ENCODE data around the gene SLC2A6. TPM values are rescaled to one million over a fixed set of nuclear protein-coding genes. Genes with fewer than 3 reads are reported as not detected.
"Not testable (repeated sequence)": the region's sequence is repeated elsewhere in the genome, so short reads cannot be mapped to it uniquely, and the experiment has no call there.

SLC2A6 gene
- total and polyA plus RNA-seq, 7 donors = 1.2 to 2.7 (median 1.8) TPM

DNA sequence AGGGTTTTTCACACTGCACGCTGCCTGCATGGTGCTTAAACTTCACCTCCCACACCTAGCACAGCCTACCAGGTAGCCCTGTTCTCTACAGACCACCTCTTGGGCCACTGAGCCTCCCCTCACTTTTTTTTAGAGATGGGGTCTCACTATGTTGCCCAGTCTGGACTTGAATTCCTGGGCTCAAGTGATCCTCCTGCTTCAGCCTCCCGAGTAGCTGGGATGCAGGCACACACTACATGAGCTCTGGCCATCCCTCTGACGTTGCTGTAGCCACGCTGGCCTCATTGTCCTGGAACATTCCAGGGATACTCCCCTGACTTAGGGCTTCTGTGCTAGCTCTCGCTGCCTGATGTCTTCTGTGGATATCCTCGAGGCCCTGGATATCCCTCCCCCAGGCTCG, 26.3 kb downstream of the SLC2A6 start:
- H3K4me3 ChIP-seq = no peak overlapping the region
- 85 to 89% (median 87%) methylated on average over 7 of the region's 7 CpGs for WGBS, 3 donors
- H3K9me3 ChIP-seq = no peaks in the 10 kb centered on the region
- H3K36me3 ChIP-seq (ENCODE audit: insufficient read depth in 1 of 2, low read depth in 1 of 2) = peaks cover 0 to 6% of the 10 kb centered on the region in 2 donors
- no peak overlapping the region for H3K27ac ChIP-seq
- TF ChIP-seq, protein P1, sequence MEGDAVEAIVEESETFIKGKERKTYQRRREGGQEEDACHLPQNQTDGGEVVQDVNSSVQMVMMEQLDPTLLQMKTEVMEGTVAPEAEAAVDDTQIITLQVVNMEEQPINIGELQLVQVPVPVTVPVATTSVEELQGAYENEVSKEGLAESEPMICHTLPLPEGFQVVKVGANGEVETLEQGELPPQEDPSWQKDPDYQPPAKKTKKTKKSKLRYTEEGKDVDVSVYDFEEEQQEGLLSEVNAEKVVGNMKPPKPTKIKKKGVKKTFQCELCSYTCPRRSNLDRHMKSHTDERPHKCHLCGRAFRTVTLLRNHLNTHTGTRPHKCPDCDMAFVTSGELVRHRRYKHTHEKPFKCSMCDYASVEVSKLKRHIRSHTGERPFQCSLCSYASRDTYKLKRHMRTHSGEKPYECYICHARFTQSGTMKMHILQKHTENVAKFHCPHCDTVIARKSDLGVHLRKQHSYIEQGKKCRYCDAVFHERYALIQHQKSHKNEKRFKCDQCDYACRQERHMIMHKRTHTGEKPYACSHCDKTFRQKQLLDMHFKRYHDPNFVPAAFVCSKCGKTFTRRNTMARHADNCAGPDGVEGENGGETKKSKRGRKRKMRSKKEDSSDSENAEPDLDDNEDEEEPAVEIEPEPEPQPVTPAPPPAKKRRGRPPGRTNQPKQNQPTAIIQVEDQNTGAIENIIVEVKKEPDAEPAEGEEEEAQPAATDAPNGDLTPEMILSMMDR (IDR thresholded peaks at IDR 0.05) = no peak
- DNase-seq (no peak), ATAC-seq (no peak)
- intact Hi-C loops (cut with DNase I) = no loop called here
- H3K4me1 ChIP-seq = no peaks in the 10 kb centered on the region
- no peaks in the 10 kb centered on the region for H3K27me3 ChIP-seq (ENCODE audit: insufficient read depth in 3 of 3, low read length in 2 of 3)

DNA sequence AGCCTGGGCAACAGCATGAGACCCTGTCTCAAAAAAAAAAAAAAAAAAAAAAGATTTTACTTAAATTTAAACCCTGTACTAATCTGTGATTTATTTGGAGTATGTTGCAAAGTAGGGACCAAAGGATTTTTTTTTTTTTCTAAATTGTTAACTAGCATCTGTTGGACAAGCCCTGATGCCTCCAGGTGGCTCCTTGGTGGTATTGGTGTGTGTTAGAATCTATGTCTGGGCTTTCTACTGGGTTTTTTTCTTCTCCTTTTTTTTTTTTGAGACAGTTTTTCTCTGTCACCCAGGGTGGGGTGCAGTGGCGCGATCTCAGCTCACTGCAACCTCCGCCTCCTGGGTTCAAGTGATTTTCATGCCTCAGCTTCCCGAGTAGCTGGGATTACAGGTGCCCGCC, 27.0 kb downstream of the SLC2A6 start:
- DNase-seq; ATAC-seq; H3K4me1 ChIP-seq; H3K4me3 ChIP-seq; H3K27ac ChIP-seq; H3K36me3 ChIP-seq (ENCODE audit: insufficient read depth in 1 of 2, low read depth in 1 of 2); intact Hi-C loops (cut with DNase I); H3K27me3 ChIP-seq (ENCODE audit: insufficient read depth in 3 of 3, low read length in 2 of 3); H3K9me3 ChIP-seq: not testable (repeated sequence)
- WGBS, 3 donors = 92 to 98% (median 97%) methylated on average over 5 of the region's 5 CpGs

DNA sequence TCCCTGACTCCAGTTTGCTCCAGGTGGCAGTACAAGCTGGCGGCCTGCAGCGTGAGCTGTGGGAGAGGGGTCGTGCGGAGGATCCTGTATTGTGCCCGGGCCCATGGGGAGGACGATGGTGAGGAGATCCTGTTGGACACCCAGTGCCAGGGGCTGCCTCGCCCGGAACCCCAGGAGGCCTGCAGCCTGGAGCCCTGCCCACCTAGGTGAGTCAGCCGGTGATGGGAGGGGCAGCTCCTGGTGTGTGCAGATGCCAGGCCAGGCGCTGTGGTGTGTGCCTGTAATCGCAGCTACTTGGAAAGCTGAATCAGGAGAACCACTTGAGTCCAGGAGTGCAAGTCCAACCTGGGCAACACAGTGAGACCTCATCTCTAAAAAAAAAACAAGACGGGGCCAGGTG, 29.1 kb downstream of the SLC2A6 start:
- Histone ChIP-seq H3K4me3 (no peak overlapping the region), H3K9me3 (no peaks in the 10 kb centered on the region), H3K36me3 (ENCODE audit: insufficient read depth in 1 of 2, low read depth in 1 of 2) (peaks cover 0 to 6% of the 10 kb centered on the region in 2 donors), H3K27ac (no peak overlapping the region), H3K4me1 (no peaks in the 10 kb centered on the region), H3K27me3 (ENCODE audit: insufficient read depth in 3 of 3, low read length in 2 of 3) (no peaks in the 10 kb centered on the region)
- DNase-seq = no peak
- TF ChIP-seq, protein P1 (IDR thresholded peaks at IDR 0.05) = no peak
- intact Hi-C loops (cut with DNase I) = no loop called here
- WGBS, 3 donors = 91 to 96% (median 93%) methylated on average over 12 of the region's 12 CpGs
- no peak for ATAC-seq

DNA sequence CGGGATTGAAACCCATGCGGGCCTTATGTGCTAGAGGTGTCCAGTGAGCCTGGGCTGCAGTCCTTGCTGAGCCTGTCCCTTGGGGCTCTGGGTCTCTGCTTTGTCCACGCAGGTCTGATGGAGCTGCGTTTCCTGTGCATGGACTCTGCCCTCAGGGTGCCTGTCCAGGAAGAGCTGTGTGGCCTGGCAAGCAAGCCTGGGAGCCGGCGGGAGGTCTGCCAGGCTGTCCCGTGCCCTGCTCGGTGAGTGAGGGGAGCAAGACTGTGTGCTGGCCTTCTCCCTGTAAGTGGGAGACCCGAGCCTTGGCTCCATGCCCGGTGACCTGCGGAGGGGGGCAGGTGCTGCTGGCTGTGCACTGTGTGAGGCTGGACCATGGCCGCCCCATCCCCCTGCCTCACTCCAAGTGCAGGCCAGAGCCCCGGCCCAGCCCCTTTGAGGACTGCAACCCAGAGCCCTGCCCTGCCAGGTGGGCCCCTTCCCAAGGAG, 30.4 kb downstream of the SLC2A6 start:
- Histone ChIP-seq H3K27me3 (ENCODE audit: insufficient read depth in 3 of 3, low read length in 2 of 3) (no peaks in the 10 kb centered on the region), H3K4me3 (no peak overlapping the region), H3K36me3 (ENCODE audit: insufficient read depth in 1 of 2, low read depth in 1 of 2) (peaks cover 0 to 6% of the 10 kb centered on the region in 2 donors), H3K27ac (no peak overlapping the region), H3K4me1 (no peaks in the 10 kb centered on the region), H3K9me3 (no peaks in the 10 kb centered on the region)
- DNase-seq (no peak), ATAC-seq (no peak)
- intact Hi-C loops (cut with DNase I) = no loop called here
- WGBS, 3 donors = 71 to 75% (median 74%) methylated on average over 12 to 13 of the region's 13 CpGs
- TF ChIP-seq, protein P1 (IDR thresholded peaks at IDR 0.05) = no peak

DNA sequence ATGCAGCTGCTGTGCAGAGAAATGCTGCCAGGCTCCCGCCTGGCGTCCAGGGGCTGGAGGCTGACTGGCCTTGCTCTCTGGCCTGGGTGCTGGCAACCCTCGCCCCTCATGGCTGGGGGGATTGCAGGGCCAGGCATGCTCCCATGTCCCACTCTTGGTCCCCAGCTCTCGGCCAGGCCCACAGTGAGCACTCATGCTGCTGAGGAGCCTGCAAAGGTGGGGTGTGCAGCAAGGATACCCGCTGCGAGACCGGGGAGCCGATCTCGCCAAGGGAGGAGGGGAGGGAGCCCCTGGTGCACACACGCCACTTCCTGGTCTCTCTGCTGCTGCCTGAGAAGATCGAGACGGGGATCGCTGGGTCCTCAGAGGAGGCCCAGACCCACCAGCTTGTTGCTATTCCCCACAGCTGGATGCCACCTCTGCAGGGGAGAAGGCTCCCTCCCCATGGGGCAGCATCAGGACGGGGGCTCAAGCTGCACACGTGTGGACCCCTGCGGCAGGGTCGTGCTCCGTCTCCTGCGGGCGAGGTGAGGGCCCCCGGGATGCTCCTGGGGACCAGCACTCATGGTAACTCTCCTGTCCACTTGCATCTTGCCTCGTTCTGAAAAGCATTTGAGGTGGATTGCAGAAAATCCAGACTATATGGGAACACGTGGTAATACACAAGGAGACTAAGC, 33.5 kb downstream of the SLC2A6 start:
- Histone ChIP-seq H3K4me3 (no peak overlapping the region), H3K36me3 (ENCODE audit: insufficient read depth in 1 of 2, low read depth in 1 of 2) (no peaks in the 10 kb centered on the region), H3K9me3 (no peaks in the 10 kb centered on the region), H3K27me3 (ENCODE audit: insufficient read depth in 3 of 3, low read length in 2 of 3) (no peaks in the 10 kb centered on the region), H3K4me1 (no peaks in the 10 kb centered on the region), H3K27ac (no peak overlapping the region)
- intact Hi-C loops (cut with DNase I) = no loop called here
- TF ChIP-seq, protein P1 (IDR thresholded peaks at IDR 0.05) = no peak
- 81 to 85% (median 82%) methylated on average over 23 of the region's 23 CpGs for WGBS, 3 donors
- no peak for ATAC-seq
- DNase-seq = no peak

Measured in psoas muscle (tissue), 8 donors.